GM21576 (cell line): Measurements from ENCODE around the gene COL25A1.

Experiments used
- ATAC-seq: cut with Tn5 transposase; IDR thresholded peaks from one replicate; pipeline ENCODE4 v1.9.1; 2021; ENCODE audit warnings: mild to moderate bottlenecking, moderate library complexity; ENCODE audit not compliant: unreplicated experiment

COL25A1 gene

DNA sequence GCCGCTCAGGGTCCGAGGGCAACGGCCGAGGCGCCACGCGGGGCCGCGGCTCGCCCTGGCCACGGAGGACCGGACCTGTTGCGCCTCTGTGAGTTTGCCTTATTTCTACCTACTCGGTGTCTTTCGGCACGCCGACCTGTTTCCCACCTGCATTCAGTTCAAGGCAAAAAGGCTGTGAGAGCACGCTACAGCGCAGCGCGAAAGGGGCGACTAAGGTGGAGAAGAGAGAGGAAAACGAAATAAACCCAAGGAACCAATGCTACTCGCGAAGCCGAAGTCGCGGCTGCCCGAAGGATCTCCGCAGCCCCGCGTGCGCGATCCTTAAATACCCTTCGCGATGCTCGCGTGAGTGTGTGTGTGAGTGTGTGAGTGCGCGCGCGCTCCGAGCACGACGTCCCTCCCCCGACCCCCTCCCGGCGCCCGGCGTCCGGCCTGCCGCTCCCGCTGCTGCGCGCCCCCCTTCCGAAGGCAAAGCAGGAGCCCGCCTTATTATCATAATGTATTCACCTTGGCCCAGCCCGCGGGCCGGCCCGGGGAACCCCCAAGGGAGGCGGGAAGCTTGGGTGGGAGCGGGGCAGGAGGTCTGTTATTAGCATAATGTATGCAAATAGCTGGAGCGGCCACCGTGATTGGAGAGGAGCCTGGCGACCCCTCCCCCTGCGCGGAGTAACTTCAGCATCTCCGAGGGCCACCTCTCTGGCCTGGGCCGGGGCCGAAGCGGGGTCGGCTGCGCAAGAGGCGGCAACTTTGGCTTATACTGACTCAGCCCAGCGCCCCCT lies at the start of gene COL25A1:
TSS of gene COL25A1 (minus strand) at position 298 of the 779 bp plus-strand sequence.
- ATAC-seq: no peak

- ATAC-seq: no peak
These were observed 47.7 kb upstream of the COL25A1 start for GRCh38 chr4:109350121-109350520.

DNA sequence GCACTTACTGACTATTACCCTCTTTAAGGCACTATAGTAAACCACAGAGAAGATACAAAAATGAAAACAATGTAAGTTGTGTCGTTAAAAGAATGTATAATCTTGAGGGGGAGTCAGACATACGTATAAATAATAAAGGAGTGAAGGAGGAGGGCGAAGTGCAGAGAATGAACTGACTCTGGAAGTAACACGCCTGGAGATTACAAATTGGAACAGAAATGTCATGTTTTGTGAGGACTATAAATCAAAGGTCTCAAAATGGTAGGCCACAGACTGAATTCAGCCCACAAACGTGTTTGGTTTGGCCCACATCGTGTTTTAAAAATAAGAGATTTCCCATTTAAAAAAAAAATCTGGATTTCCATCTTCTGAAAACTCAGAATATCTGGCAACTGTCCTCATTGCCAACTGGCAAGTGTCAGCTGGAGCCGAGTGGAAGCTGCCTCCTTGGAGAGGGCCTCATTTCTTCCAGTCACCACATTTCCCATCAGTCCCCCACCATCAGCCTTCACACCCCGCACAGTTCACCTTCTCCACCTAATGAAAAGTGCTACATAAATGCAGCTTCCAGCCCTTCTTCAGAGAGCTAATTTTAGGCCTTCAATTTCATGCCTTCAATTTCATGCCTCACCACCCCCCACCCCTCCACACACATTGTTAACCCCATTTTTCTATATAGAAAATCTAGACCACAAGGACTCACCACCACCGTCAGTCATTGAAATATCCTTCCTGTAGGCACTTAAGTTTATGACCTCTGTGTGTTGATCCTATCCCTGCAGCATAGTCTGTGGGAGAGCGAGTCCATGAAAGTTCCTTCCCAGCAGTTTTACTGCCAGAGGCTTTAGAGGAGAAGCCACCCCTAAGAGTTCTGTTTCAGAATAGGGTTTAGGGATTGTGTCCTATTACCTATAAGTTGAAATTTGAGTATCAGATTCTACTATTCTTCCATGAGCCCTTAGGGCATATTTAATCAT lies 32.0 kb upstream of the COL25A1 start:
- ATAC-seq: no peak

GRCh38 chr4:109332926-109333464 lies 30.5 kb upstream of the COL25A1 start:
- ATAC-seq: peak; percentile 50

- no peak for ATAC-seq
These were observed 25.2 kb upstream of the COL25A1 start for GRCh38 chr4:109327641-109328040.

- no peak for ATAC-seq
These were observed 23.2 kb upstream of the COL25A1 start for GRCh38 chr4:109325698-109326097.

GRCh38 chr4:109323348-109323747 lies 20.9 kb upstream of the COL25A1 start:
- no peak for ATAC-seq

DNA sequence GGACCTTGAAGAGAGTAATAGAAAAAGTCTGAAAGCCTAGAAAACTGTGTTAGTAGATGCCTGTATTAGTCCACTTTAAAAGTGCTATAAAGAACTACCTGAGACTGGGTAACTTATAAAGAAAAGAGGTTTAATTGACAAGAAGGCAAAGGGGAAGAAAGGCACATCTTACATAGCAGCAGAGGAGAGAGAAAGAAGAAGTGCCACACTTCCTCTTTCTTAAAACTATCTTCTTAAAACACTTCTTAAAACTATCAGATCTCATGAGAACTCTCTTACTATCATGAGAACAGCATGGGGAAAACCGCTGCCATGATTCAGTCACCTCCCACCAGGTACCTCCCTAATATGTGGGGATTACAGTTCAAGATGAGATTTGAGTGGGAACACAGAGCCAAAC lies 18.8 kb upstream of the COL25A1 start:
- peak; percentile 49 for ATAC-seq

DNA sequence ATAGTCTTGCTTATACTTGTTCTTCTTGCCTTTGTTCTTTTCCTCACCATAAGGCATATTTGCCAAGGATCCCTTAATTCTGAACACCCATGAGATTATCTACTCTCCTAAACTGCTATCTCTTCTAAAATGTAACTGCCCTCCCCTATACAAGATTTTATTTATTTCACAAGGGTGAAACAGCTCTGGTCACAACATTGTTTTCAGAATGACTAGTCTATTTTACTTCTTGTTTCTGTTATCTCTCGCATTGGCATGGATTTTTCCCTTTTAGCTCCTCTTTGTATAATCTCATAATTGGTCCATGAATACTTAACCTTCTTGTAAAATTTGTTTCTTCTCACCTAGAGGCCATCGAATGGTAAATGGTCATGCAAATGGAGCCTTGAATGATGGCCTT lies 17.2 kb upstream of the COL25A1 start:
- ATAC-seq: no peak

- ATAC-seq: no peak
These were observed 16.7 kb upstream of the COL25A1 start for GRCh38 chr4:109319156-109319555.

- ATAC-seq: no peak
These were observed 13.4 kb upstream of the COL25A1 start for GRCh38 chr4:109315818-109316217.

DNA sequence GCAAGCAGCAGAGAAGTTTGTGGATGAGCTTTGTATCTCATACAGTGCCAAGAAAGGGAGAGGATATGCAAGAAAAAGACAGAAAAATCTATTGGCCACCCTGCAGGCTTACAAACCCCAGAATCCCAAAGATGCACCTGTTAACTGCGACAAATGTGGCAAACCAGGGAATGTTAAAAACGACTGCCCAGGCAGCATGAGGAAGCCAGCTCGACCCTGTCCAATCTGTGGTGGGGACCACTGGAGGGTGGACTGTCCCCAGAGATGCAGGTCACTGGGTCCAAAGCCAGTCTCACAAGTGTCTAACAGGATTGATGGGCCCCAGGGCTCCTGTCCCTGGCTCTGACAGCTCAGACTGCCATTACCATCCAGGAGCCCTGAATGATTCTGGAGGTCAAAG lies 12.9 kb upstream of the COL25A1 start:
- ATAC-seq: no peak

DNA sequence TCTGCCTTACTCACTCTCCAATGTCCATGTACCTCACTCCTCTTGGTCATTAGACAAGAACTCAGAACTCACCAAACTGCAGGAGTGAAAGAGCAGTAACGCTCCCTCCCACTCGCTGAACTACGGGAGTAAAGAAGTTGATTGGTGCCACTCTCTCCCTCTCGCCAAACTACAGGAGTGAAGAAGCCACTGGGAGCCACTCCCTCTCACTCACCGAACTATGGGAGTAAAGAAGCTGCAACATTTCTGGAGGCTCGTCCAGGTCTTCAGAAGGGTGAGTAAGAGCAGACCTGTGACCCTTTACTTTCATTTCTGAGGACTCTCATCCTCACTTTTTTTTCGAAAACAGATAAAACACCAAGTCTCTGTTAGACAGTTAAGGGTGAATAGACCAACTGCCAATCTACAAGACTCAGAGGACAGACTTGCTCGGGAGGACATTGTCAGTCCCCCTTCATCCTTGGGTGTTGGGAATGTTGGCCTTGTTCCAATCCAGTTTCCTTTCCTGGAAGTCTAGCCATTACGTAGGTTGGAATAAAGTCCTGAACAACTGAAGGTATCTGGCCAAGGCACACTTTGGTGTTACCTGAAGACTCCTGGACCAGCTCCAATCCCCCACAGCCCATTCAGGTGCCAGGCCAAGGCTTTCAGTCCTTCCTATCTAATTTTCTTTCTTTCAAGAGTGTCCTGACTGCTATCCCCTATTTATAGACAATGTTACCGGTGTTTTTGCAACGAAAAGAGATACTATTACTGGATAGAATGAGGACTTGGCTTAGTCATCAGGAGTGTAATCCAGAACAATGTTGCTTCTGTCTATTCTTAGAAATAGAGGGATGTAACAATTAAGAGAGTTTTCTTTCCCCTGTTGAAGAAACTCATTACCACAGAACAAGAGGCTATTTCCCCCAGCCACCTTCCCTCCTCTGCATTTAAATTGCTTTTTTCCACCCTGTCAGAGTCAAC lies 11.0 kb upstream of the COL25A1 start:
- ATAC-seq: no peak

DNA sequence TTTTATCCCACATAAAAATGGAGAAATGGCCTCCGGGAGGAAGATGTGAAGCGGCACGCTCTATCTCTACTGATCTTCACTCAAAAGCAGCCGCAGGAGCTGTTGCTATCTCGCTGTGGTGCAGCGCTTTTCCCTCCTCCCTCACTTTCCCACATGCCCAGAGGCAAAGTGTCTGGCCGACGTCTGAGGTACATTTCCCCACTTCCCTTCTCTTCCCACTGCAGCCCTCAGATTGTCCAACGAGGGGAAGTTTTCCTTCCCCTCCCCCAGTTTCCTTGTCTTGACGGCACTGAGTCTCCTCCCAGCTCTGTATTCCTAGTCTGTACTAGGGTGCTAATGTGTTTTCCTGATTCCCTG lies 660 bp upstream of the COL25A1 start:
- no peak for ATAC-seq

- ATAC-seq: no peak
These were observed 652 bp downstream of the COL25A1 start for GRCh38 chr4:109301651-109302360.

DNA sequence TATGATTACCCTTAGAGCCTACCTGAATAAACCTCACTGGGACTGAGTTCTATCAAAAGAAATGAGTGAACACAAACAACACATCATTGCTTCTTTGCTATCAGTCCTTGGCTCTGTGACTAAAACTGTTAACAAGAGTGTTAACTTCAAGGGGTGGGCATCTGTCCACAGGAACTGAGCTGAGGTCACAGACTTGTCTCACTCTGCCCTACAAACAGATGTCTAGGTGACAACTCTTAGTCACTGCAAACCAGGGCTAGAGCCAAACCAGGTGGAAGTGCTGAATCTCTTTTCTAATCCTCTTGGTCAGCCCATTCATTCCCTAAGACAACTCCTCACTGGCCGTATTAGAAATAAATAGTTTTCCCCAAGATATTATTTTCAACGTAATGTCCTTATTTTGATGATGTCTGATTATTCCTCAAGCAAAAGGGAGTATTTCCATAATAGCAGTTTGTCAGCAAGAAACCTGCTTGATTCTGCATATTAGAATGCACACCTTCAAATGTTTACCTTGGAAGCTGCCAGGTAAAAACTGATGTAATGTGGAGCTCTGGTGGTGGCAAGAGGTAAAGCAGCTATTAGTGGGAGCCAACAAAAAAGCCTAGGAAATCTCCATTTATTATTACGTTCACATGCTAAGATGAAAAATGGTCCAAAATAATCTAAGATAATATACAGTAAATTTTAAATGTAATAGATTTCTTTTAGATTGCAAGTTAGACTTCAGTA lies 4.0 kb downstream of the COL25A1 start:
- no peak for ATAC-seq

GRCh38 chr4:109296527-109296926 lies 5.9 kb downstream of the COL25A1 start:
- no peak for ATAC-seq

DNA sequence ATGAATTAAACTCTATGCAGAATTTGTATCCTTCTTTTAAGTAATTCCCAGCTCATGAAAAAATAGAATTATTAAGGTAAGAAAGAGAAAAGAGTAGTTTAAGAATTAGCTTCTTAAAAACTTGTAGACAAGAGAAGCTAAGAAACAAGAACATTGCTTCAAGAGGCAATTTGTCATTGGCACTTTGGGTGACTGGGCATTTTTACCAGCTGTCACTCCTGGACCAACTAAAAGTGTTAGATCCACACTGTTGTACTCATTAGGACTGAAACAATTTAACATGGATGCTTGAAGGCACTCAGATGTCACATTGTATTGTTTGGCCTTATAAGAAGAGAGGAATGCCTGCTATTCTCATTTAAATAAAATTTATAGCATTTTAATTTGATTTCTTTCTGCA lies 7.4 kb downstream of the COL25A1 start:
- ATAC-seq: no peak

DNA sequence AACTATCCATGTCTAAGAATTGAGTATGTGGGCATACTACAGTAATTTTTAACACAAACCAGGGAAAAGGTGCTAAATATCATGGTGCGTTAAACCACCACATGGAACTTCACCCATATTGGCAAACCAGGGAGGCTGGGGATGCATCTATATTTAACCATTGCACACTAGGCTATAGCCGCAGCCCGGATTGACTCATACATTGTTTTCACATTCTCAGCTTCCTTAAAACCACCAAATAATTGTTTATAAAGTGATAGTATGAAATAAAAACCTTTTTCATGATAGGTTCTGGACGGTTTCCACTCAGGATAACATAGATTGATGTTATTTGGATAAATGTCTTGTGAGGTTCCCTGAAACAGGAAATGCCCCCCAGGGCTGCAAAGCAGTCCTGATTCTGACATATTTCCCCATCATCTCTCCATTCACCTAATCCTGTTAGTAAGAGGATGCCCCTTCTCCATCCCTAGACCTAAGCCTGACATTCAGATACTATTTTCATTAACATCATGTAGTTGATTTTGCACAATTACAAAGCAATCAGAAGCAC lies 7.9 kb downstream of the COL25A1 start:
- no peak for ATAC-seq
